PC-3 (cell line): ENCODE measurements around the gene GLRA3.

Experiments
- EZH2phosphoT487 ChIP-seq: fragments of 300-600 bp; sonication (generic); IDR thresholded peaks from 2 replicates; pipeline ENCODE4 v1.6.1; 2018; ENCODE audit warnings: mild to moderate bottlenecking, antibody characterized with exemption, low read length, borderline replicate concordance
- TF ChIP-seq, protein P1 (sequence below): fragments of 300-600 bp; sonication (generic); conservative IDR thresholded peaks from 2 replicates; pipeline ENCODE4 v1.5.1; 2017; ENCODE audit warnings: antibody characterized with exemption, low read depth, mild to moderate bottlenecking, low read length

- TF ChIP-seq, protein P1, sequence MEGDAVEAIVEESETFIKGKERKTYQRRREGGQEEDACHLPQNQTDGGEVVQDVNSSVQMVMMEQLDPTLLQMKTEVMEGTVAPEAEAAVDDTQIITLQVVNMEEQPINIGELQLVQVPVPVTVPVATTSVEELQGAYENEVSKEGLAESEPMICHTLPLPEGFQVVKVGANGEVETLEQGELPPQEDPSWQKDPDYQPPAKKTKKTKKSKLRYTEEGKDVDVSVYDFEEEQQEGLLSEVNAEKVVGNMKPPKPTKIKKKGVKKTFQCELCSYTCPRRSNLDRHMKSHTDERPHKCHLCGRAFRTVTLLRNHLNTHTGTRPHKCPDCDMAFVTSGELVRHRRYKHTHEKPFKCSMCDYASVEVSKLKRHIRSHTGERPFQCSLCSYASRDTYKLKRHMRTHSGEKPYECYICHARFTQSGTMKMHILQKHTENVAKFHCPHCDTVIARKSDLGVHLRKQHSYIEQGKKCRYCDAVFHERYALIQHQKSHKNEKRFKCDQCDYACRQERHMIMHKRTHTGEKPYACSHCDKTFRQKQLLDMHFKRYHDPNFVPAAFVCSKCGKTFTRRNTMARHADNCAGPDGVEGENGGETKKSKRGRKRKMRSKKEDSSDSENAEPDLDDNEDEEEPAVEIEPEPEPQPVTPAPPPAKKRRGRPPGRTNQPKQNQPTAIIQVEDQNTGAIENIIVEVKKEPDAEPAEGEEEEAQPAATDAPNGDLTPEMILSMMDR = no peak
- no peak for TF ChIP-seq EZH2phosphoT487
These were observed 31.5 kb upstream of the GLRA3 start for GRCh38 chr4:174860588-174860987.
